Measurements from ENCODE around the gene LSM14A. TPM values are rescaled to one million over a fixed set of nuclear protein-coding genes. Genes with fewer than 3 reads are reported as not detected.

Gene LSM14A
- total and polyA plus RNA-seq, 9 of the 15 experiments (the other 6 are each of a cell fraction or from before 2014, with no cell fraction given), result 19.5 to 150 (median 95.1) TPM

DNA sequence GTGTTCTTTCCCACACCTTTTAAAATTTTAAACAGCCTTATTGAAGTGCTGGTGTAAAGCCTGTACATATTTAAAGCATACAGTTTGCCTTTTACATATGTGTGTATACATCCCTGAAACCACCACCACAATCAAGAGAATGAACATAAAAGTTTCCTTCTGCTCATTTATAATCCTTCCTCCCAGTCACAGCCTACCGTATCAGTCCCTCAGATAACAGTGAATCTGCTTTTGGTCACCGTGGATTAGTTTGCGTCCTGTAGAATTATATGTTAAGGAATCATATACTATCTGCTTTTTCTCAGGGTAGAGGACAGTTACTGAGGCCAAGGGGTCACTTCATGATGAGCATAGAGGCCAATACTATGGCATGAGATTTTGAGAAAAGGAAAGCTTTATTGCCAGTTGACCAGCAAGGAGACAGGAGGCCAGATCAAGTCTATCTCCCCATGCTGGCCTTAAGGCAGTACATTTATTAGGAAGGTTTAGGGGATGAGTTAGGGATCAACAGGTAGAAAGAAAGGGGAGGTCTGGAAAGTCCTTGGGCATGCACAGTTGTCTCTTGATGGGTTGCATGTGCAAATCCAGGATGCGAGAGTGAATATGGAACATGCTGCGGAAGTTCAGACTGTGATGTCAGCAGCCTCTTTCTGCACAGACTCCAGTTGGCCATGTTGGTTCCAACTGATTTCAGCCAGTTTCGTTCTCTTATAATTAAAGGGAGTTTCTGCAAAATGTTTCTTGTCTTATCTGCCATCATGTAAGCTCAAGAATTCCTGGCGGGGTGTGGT lies 36.3 kb upstream of the LSM14A start:
- no TSS peak for BruUV-seq (replicated peaks)
- in situ Hi-C loops (cut with MboI) (no loop called here), intact Hi-C loops (cut with micrococcal nuclease) (no loop called here)
- Histone ChIP-seq H3K9me3 (replicated peaks; ENCODE audit: control insufficient read depth, insufficient read depth, low read depth, low read length) (no peaks in the 10 kb centered on the region; the same call in 1 of the 2 replicates), H3K4me1 (replicated peaks in 1 of 2; ENCODE audit: control insufficient read depth in 2 of 2, insufficient read depth in 2 of 2, low read length in 2 of 2) (peaks cover 6 to 14% of the 10 kb centered on the region in 2 experiments; a peak in 3 of 5 replicates), H4K20me1 (replicated peaks; ENCODE audit: control insufficient read depth, insufficient read depth, low read length) (no peaks in the 10 kb centered on the region), H3K9ac (ENCODE audit: insufficient read depth in 1 of 2, low read depth in 2 of 2, low read length in 2 of 2) (no peak overlapping the region), H3K27ac (ENCODE audit: extremely low read depth, low read depth, low read length) (no peak overlapping the region), H3K27me3 (ENCODE audit: control insufficient read depth in 2 of 2, insufficient read depth in 2 of 2, low read length in 2 of 2) (peaks cover 0 to under 1% of the 10 kb centered on the region in 2 experiments; a peak in 1 of 5 replicates), H3K4me2 (ENCODE audit: insufficient read depth, low read length) (no peak overlapping the region), H3K9me1 (ENCODE audit: control insufficient read depth, insufficient read depth, low read length) (no peaks in the 10 kb centered on the region), H2AFZ (ENCODE audit: low read depth, low read length) (no peak overlapping the region), H3K4me3 (no peak overlapping the region), H3K79me2 (ENCODE audit: control insufficient read depth, insufficient read depth, low read length) (no peaks in the 10 kb centered on the region), H3K36me3 (ENCODE audit: control insufficient read depth, insufficient read depth, low read length) (no peaks in the 10 kb centered on the region)
- WGBS (ENCODE audit: insufficient coverage, low coverage, missing lambda C conversion rate), result 45% methylated on average over 7 of the region's 7 CpGs
- no peak for ATAC-seq
- TF ChIP-seq ZFP30 (CRISPR knock-in tag; IDR thresholded peaks at IDR 0.05; ENCODE audit: borderline replicate concordance), result no peak
- no peak for TF ChIP-seq NFYB (IDR thresholded peaks at IDR 0.05; ENCODE audit: extremely low read depth, insufficient read length)
- no peak for TF ChIP-seq PBX2 (CRISPR knock-in tag; IDR thresholded peaks at IDR 0.05; ENCODE audit: low read depth)
- TF ChIP-seq PBX2 (tag; conservative IDR thresholded peaks at IDR 0.05; ENCODE audit: low read depth), result no peak
- no peak for DNase-seq (ENCODE audit: extremely low read depth in 1 of 4, low spot score in 3 of 4)
- ChIA-PET CTCF (ENCODE audit: low intra/inter-chr PET ratio) (no interaction called here), POLR2A (interaction anchor here (0.6 kb wide), 1 partner anchor 36 kb away, joined by 3 read pairs; the partner anchor contains the start of gene LSM14A)
- peak; percentile 15 for FAIRE-seq

All from K562 (cell line).